ENCODE data around the gene TBX18.

GRCh38 chr6:84766799-84767525 lies 2.6 kb upstream of the TBX18 start:
- TF ChIP-seq POLR2AphosphoS5 (IDR thresholded peaks at IDR 0.05; ENCODE audit: borderline replicate concordance, low read depth, low read length) (no peak), EZH2 (IDR thresholded peaks at IDR 0.05) (no peak), FOXP2 (optimal IDR thresholded peaks at IDR 0.05; ENCODE audit: control extremely low read depth, extremely low read length, insufficient read depth) (no peak)
